Measurements from ENCODE around the gene HIPK2.

DNA sequence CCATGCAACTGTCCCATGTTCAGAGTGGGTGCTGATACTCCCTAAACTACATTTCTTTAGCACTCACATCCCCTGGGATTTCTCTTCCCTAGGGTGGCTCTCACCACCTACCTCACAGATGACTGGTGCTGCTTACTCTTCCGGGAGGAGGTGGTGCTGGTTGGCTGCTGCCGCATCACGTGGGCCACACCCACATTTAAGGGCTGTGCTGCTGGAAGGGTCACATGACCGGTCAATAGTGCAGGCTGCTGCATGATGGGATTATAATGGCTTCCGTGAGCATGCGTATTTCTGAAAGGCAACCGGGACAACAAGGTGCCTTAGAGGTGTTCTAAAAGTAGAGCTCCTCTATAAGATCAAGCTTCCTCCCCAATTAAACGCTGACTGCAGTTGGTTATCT is 177.5 kb downstream of the HIPK2 start:
- TF ChIP-seq, protein P1, sequence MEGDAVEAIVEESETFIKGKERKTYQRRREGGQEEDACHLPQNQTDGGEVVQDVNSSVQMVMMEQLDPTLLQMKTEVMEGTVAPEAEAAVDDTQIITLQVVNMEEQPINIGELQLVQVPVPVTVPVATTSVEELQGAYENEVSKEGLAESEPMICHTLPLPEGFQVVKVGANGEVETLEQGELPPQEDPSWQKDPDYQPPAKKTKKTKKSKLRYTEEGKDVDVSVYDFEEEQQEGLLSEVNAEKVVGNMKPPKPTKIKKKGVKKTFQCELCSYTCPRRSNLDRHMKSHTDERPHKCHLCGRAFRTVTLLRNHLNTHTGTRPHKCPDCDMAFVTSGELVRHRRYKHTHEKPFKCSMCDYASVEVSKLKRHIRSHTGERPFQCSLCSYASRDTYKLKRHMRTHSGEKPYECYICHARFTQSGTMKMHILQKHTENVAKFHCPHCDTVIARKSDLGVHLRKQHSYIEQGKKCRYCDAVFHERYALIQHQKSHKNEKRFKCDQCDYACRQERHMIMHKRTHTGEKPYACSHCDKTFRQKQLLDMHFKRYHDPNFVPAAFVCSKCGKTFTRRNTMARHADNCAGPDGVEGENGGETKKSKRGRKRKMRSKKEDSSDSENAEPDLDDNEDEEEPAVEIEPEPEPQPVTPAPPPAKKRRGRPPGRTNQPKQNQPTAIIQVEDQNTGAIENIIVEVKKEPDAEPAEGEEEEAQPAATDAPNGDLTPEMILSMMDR (IDR thresholded peaks at IDR 0.05): no peak
- TF ChIP-seq POLR2A (IDR thresholded peaks at IDR 0.05): no peak
